ENCODE results near the gene TRIO.
"Not testable (repeated sequence)": the region's sequence is repeated elsewhere in the genome, so short reads cannot be mapped to it uniquely, and the experiment has no call there.

Gene TRIO

DNA sequence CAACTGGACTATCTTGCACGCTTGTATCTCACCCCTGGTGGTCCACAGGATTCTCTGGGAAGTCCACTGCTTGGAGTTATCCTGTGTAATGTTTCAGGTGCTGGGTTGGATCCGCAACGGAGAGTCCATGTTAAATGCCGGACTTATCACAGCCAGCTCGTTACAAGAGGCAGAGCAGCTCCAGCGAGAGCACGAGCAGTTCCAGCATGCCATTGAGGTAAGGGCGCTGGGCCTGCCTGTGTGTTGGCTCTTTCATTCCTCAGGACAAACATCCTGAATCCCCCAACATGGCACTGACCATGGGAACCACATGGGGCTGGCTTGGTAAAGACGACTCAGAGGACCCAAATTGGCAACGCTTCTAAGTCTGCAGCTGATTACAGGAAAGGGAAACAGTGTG, 223.6 kb downstream of the TRIO start:
- DNase-seq = no peak

DNA sequence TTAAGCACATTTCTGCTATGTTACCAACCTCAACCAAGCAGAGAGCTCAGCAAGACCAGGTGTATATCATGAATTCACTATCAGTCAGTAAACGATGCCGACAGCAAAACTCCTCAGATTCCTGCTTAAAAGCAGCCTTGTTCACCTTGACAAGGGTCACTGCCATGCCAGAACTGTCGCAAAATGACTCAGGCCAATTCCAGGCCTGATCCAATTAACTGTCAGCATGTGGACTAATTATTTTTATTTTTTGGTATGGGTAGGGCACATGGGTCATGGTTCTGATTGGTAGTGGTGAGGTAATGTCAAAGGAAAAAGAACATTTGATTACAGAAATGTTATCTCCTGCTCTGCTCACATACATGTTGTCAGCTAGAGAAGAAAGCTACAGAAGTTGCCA, 224.2 kb downstream of the TRIO start:
- no peak for DNase-seq

DNA sequence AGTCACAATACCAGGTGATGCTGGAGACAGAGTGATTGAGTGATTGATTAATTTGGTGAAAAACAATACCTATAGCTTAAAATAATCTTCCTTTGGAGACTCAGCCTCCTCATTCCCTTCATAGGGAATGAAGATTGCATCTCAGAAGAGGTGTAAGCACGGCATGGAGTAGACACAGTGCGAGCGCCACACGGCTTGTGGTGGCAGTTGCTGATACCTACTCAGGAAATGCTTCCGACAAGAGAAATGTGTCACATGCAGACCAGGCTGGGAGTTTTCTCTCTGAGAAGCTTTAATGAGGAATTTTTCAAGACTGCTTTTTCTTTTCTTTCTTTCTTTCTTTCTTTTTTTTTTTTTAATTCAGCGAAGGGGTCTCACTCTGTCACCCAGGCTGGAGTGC, 226.6 kb downstream of the TRIO start:
- DNase-seq = no peak

DNA sequence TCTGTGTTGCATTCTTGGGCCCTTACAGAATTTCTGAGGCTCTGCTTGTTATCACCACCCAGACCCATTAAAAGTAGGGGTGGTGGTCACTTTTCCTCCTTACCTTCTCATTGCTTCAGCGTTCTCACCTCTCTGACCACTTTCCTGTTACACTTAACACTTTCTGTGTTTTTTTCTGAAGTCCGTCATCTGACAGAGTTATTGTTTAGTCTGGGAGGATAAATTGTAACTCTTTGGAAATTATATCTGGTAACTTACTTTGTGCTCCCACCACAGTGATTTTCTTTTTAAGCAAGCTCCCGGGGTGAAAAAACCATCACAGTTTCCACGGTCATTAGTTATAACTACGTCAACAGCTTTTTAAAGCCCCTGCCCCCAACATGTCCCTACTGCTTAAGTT, 227.2 kb downstream of the TRIO start:
- DNase-seq = no peak

DNA sequence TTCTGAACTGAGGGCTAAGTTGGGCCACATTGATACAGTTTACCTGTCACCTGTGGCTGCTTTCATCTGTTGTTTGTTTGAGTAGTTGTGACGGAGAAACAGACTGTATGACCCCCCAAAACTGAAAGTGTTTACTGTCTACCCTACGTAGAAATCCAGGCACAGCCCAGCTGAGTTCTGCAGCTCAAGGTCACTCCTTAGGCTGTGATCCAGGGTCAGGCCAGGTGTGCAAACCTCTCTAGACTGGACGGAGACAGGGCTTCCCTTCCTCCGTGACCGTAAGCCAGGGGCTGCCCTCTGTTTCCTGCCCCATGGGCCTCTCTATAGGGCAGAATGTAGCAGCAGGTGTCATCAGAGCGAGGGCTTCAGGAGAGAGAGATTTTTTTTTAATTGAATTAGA, 230.5 kb downstream of the TRIO start:
- no peak for DNase-seq

DNA sequence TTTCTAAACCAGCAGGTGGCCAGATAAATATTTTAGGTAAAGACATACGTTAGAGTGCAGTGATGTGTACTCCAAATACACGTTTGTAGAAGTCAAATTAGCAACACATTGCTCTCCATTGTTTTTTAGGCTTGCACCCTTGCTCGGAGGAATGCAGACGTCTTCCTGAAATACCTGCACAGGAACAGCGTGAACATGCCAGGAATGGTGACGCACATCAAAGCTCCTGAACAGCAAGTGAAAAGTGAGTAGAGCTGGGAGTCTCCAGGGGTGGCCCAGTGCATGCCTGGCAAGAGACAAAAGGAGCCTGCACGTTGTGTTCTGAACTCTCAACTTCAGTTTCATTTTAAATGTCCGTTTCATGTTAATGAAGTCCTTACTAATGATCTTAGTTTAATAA, 231.0 kb downstream of the TRIO start:
- DNase-seq = no peak

DNA sequence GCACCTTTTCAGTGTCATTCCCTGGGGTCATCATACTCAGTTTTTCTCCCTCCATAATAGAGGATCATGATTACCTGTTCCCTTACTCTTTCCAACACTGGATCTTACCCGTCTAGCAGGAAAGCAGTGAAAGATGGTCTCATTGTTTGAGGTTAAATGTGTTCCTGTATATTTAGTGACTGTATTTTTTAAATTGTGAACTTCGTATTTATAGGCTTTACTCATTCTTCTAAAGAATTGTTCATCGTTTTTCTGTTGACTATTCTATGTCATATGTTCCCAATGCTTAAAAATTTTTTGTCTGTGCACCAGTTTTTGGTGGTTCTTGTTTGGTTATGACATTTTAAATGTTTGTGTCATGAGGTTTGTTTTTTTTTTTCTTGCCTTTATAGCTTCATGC, 233.6 kb downstream of the TRIO start:
- no peak for DNase-seq

DNA sequence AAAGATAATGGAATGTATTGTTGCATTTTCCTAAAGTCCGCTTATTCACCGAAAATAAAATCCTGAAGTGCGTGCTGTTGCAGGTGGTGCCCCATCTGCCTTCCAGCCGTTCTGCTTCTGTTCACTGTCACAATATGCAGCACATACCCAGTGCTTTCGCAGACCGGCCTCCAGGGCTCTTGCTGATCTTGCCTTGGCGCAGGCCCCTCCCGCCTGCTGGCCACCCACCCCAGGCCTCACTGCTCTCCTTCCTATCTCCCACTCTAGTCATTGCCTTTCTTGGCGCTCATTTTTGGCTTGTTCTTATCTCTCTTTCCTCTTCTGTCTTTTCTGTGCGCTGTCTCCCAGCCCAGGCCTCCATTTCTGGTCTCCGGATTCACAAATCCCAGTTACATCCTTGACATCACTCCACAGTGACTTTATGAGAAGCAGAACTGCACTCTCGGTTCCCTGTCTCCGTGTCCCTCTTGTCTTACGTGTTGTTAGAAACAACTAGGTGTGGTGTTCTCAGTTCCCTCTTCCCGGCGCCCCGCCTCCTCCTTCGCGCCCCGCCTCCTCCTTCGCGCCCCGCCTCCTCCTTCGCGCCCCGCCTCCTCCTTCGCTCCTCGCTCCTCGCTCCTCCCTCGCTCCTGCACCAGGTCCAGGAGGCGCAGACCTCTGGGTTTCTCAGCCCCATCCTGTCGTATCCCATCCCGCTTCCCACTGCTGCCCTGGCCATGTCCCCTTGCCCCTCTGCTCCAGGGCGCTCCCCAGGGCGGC, 236.8 kb downstream of the TRIO start:
- DNase-seq = no peak

DNA sequence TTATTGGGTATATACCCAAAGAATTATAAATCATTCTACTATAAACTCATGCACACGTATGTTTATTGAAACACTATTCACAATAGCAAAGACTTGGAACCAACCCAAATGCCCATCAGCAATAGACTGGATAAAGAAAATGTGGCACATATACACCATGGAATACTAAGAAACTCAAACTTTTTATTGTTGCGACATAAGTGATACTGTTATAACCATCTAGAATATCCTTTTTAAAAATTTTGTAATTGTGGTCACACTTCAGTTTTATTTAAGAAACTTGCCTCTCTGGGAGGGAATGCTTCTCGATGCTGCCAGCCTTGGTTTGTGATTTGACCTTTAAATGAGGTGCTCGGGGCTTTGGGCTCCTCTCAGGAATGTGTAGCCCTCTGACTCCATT, 237.6 kb downstream of the TRIO start:
- no peak for DNase-seq

DNA sequence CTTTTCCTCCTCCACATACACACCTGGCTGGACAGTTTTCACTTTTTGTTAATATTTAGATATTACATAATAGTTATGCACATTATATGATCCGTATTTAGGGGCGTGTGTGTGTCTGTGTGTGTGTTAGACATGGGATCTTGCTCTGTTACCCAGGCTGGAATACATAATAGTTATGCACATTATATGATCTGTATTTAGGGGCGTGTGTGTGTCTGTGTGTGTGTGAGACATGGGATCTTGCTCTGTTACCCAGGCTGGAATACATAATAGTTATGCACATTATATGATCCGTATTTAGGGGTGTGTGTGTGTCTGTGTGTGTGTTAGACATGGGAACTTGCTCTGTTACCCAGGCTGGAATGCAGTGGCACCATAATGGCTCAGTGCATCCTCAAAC, 239.5 kb downstream of the TRIO start:
- DNase-seq = no peak

DNA sequence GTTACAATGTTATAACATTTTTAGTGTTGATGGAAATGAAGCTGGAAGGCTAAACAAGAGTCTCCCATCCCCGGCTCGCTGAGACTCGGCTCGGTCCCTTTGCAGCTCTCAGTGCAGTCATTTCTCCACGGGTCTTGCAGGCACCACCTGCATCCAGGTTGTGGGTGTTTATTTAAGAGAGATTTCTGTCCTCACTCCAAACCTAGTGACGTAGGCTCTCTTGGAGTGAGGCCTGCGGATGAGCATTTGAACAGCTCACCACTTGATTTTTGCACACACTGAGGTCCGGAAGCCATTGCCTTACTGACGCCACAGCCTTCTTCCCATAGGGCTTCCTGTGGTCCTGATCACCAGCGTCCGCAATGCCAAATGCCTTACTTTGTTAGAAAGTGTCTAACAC, 240.8 kb downstream of the TRIO start:
- DNase-seq = no peak

DNA sequence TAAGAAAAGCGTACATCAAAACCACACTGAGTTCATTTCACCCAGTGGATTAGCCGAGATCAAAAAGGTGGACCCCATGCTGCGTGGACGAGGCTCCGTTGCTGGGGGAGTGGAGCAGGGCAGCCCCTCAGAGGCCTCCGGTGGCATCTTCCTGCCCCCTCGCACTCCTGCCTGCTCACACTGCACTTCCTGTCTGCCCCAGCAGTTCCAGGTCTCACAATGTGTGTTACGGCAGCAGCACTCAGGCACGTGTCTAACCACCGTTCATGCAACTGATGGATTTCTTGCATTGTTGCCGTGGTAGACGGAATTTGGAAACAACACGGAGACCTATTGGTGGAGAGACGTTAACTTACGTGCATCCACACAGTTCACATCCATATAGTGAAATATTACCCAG, 241.9 kb downstream of the TRIO start:
- DNase-seq = no peak

DNA sequence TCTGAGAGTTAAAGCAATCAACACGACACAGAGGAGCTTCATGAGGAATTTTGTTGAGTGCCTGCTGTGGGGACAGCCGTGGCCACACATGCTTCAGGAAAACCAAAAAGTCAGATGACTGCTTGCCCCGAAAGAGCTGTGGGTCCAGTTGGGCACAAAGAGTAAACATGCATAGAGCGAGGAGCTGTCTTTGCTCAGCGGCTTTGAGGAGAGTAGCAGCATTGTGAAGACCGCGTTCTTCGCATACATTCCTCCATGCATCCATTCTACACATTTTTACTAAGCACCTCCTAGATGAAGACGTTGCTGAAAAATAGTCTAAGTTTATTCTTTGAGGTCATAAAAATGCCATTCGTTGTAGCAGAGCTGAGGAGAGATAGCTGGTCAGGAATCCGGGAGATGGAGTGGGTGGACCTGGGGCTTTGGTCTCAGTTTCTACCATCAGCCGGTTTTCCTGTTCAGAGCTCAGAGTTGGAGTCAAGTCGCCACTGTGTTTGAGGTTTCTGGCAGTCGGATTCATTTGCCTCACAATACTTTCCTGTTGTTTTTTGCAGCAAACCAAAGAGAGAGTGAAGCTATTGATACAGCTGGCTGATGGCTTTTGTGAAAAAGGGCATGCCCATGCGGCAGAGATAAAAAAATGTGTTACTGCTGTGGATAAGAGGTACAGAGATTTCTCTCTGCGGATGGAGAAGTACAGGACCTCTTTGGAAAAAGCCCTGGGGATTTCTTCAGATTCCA, 243.9 kb downstream of the TRIO start:
- DNase-seq = no peak

DNA sequence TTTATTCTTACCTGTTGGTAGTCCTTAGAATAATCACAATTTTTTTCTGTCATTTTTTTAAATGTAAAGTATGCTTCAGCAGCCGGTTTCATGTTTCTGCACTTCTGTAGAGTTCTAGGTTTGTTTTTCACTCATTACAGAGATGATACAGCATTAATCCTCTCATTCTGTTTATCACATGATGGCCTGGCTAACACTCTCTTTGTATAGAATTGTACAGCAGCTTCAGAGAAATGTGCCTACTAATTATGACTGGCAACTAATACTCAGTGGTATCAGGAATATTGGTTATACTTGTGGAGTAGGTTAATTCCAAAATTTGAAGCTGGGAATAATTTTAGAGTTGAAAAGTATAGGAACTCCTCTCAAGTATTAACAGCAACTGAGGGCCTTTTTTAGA, 245.6 kb downstream of the TRIO start:
- DNase-seq = no peak

DNA sequence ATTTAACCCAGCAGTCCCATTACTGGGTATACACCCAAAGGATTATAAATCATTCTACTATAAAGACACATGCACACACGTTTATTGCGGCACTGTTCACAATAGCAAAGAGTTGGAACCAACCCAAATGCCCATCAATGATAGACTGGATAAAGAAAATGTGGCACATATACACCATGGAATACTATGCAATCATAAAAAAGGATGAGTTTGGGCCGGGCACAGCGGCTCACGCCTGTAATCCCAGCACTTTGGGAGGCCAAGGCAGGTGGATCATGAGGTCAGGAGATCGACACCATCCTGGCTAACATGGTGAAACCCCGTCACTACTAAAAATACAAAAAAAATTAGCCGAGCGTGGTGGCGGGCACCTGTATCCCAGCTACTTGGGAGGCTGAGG, 249.4 kb downstream of the TRIO start:
- not testable (repeated sequence) for DNase-seq

DNA sequence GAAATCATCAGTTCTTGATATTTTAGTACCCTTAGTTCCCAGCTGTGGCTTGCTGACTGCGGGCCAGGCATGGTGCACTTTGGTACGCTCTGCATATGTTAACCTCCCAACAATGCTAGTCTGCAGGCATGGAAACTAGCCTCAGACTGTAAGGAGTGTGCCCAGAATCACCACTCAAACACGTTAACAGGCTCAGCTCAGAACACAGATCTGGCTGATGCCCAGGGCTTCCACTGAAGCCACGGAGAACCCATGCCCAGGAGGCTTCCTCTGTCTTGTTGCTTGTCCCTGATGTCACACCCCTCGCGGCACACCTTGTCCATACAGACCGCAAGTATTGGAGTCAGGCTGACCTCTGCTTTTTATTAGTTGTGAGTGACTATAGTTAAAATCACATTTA, 251.2 kb downstream of the TRIO start:
- DNase-seq = no peak

DNA sequence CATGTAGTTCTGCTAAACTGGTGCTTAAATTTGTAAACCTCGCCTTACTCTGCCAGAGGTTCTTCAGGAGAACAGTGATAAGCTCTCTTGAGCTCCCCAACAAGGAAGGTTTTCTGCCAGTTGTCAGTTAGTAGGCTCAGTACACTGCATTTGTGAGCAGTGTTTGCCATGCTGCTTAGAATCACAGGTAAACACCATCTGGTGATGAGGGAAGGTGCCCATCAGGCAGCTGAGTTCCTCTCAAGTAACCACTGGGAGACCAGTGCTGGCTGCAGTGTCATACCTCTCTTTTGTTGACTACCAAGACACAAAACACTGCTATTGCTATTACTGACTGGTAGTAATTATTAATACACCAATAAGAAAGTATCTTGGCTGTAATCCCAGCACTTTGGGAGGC, 252.3 kb downstream of the TRIO start:
- no peak for DNase-seq

DNA sequence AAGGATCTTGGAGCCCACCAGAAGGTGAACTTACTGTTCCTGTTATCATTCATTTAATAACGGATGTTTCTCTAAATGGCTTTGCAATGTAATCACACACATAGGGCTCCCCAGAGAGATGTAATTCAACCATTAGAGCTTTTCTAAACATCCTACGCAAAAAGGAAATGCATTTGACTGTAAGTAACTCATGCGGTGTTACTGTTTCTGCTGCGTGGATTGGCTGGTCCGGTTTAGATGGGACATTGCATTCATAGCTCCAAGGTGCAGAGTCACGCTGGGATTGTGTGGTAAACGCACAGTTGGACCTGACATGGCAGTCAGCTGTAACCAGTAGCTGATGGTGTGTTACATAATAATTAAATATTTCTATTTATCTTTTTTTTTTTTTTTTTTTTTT, 252.9 kb downstream of the TRIO start:
- no peak for DNase-seq

DNA sequence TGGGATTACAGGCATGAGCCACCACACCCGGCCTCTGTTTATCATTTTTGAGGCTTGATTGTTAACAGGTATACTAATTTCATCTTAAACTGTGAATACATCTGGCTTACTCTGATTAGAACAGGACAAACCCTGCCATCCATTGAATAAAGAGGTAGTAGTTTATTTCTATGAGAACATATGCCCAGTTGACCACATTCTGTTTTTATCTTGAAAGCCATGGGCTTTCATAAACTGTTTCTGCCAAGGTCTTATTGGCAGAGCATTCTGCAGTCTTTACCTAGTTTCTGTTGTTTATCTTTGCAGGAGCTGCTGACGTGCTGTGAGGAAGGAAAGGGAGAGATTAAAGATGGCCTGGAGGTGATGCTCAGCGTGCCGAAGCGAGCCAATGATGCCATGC, 253.6 kb downstream of the TRIO start:
- no peak for DNase-seq

DNA sequence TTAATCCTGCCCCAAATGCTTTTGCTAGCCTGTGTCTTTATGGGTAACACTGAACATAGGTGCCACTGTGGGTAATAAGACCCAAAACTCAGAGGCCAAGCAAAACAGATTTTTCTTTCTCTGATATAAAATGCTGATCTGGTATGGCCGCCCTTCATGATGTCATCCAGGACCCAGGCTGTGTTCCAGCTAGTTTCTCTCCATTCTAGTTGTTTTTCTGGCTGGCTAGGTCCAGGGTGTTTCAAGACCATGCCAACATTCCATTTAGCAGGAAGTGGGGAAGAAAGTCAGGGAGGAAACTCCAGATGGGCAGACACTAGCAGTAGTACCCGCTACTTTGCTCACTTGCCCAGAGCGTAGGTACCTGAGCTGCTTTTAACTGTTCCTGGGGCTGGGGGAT, 254.6 kb downstream of the TRIO start:
- no peak for DNase-seq

DNA sequence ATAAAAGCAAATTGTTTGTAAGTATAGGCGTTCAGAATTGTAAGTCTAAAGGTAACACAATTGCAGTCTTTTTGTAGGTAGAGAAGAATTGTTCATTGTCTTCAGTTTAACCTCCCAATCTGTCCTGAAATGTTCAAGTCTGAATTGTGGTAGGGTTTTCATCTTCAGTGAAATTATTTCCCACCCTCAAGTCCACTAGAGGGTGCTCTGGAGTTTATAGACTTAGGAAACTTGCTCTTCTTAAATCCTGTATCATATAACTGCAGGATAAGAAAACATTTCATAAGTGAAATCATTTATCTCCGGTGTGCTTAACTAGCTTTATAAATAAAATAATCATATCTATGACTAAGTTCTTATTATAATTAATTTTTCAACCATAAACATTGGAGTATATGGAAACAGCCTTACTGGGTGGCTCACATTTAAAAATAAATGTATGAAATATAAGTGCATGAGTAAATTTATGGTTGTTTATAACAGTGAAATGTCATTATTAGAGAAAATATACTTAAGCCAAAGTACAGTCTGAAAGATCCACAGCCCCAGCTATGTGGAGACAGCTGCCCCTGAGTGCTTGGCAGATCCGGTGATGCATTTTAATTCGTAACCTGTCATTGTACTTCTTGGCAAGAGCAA, 256.0 kb downstream of the TRIO start:
- DNase-seq = no peak

DNA sequence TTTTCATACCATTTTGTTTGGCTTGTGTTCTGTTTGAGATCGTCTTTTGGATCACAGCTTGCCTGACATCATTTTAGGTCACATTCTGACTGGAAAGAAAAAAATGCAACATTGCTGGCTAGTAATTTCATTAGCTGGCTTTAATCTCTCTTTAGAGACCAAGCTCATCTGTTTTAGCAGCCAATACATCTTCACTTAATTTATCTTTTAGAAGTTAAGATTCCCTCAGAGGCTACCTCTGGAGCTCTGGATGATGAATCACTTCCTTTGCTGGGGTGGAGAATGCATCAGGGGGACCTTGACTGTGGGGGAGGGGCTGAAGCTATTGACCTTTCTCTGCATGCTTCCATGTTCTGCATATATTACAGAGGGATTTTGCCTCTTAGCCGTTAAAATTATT, 256.9 kb downstream of the TRIO start:
- no peak for DNase-seq

DNA sequence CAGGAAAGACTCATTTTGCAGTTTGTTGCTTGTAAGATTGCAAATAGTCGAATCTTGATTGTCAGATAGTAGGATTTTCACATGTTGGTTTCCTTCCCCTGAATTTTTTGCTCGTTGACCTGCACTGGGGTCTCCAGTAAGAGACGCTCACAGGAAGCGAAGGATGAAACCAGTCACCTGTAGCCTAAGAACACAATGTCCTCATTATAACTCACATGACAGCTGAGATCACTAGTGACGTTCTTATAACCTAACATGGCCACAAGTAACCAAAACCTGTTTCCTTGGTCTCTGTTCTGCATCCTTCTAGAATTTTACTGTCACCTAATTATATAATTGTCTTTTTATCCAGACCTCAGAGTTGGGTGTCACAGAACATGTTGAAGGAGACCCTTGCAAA, 257.5 kb downstream of the TRIO start:
- no peak for DNase-seq

DNA sequence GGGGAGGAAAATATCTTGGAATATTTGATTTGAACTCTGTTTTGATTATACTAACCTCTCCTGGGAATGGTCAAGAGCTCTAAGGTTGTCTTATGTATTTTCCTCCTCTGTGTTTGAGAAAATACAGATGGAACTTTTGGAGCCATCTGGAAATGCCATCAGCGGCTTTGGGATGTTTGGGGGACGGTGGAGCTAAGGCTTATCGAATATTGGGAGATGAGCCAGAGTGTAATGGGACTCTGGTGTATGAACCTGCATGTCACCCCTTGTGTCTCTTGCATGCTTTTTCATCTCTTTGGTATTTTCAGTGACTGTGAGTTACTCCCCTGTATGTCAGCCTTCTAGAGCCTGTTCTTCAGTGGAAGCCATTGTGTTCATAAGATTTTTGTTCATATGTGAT, 258.5 kb downstream of the TRIO start:
- DNase-seq = no peak

Measured in cortex of kidney (tissue), 1 donor.